HG03342 (cell line): ENCODE results near the gene ANKIB1.

ENCODE experiments used
- ATAC-seq: cut with Tn5 transposase; IDR thresholded peaks from one replicate; pipeline ENCODE4 v1.9.1; 2021; ENCODE audit warnings: mild to moderate bottlenecking, moderate library complexity; ENCODE audit not compliant: unreplicated experiment

The ANKIB1 gene

DNA sequence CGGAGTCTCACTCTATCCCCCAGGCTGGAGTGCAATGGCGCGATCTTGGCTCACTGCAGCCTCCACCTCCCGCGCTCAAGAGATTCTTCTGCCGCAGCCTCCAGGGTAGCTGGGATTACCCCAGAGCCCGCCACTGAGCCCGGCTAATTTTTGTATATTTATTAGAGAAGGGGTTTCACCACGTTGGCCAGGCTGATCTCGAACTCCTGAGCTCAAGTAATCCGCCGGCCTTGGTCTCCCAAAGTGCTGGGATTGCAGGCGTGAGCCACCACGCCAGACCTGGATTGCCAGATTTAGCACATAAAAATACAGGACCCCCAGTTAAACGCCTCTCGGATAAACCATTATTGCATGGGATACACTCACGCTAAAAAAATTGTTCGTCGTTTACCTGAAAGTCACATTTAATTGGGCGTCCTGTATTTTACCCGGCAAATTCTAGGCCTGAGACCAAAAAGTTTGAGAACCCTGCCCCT, 201.1 kb downstream of the ANKIB1 start:
- no peak for ATAC-seq

DNA sequence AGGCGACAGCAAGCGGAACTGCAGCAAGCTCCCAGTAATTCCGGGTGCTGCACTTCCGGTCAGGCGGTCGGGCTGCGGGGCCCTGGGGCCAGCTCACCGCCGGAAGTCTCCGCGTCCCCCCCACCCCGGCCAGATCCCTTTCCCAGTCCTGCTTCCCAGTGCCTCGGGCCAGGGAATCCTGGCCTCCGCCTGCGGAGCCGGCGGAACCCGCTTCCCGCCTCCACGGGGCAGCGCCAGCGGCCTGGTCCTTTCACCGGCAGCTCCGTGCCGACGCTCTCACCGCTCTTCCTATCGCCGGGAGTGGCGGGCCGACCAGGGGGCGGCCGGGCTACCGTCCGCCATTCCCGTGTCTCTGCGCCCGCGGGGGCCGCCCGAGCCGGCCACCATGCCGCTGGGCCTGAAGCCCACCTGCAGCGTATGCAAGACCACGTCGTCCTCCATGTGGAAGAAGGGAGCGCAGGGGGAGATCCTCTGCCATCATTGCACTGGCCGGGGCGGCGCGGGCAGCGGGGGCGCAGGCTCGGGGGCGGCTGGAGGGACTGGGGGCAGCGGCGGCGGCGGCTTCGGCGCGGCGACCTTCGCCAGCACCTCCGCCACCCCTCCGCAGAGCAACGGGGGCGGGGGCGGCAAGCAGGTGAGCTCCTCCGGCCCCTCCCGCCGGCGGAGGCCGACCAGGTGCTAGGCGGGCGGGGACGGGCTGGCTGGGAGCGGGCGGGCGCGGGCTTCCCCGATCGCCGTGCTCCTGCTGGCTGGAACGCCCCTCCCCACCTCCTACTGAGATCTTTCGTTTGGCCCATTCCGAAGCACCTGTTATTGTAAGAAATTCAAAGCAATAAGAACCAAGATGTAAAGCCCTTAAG, 201.8 kb downstream of the ANKIB1 start, which contains the start of gene GATAD1:
TSS of gene GATAD1 (plus strand) at position 138 of the 860 bp plus-strand sequence. CDS start at position 386, 248 bp downstream.
- peak; percentile 87 for ATAC-seq

DNA sequence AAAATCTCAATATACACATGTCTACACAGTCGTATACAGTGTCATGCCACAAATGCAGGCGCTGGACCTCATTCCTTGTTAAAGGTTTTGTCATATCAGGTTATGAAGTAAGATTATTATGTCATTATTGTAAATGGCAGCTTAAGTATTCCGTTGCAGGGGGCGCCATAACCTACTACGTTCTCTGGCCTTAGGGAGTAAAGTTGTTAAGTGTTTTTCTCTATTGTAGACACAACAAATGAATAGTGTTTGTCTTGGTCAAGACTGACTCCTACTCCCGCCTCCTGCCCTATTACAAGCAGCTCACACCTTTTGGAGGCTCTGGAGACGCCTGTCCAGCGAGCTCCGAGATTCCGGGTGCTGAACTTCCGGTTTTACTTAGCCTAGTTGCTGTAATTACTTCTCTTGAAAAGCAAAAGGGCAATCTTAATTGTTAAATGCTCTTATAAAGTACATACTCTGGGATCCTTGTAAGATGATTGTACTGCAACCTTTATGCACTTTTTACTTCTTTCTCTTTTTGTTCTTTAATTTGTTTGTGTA, 202.5 kb downstream of the ANKIB1 start:
- peak; percentile 41 for ATAC-seq
